IMR-90 (cell line): Measurements from ENCODE around the gene CEP57L1. TPM values are rescaled to one million over a fixed set of nuclear protein-coding genes. Genes with fewer than 3 reads are reported as not detected.

Experiments used
- ATAC-seq: fragments of 200-7000 bp; cut with Tn5 transposase; 2 replicates; pipeline ENCODE4 v1.9.1; 2020; ENCODE audit warnings: low read depth, mild to moderate bottlenecking, moderate library complexity
- BruUV-seq: library from RNA; stranded (reverse); fragments of 400-500 nt; replicated peaks from 2 replicates; lab custom pipeline; 2021; lab: Mats Ljungman, UMichigan
- CTCF ChIA-PET: fragments of 300-600 bp; formaldehyde crosslinking; extraction: SDS; loops from one replicate; lab custom pipeline; 2021; ENCODE audit warnings: antibody characterized with exemption; lab: Yijun Ruan, JAX
- POLR2A ChIA-PET: fragments of 300-600 bp; sonication (Branson Sonifier 250); formaldehyde crosslinking; loops from one replicate; lab custom pipeline; 2022; ENCODE audit warnings: antibody characterized with exemption; ENCODE audit not compliant: unreplicated experiment; lab: Charles Lee
- DNase-seq: peaks from one replicate; pipeline ENCODE4 v3.0.0; 2013
- H2AFZ ChIP-seq: replicated peaks from 2 replicates; pipeline ENCODE3; 2013; ENCODE audit warnings: low read length, mild to moderate bottlenecking; ENCODE audit not compliant: poor library complexity
- H2AK5ac ChIP-seq: 2 replicates; pipeline ENCODE4 v1.6.1; 2013; ENCODE audit warnings: low read depth, low read length, inconsistent platforms
- H2AK9ac ChIP-seq: replicated peaks from 2 replicates; pipeline ENCODE3; 2013; ENCODE audit warnings: mild to moderate bottlenecking, low read depth, low read length, moderate library complexity; ENCODE audit not compliant: poor library complexity
- H2BK120ac ChIP-seq: 2 replicates; pipeline ENCODE4 v1.6.1; 2013; ENCODE audit warnings: low read depth, low read length, inconsistent platforms
- H2BK15ac ChIP-seq: 3 replicates; pipeline ENCODE4 v1.6.1; 2013; ENCODE audit warnings: low read depth, low read length, inconsistent platforms
- H2BK20ac ChIP-seq: 2 replicates; pipeline ENCODE4 v1.6.1; 2013; ENCODE audit warnings: low read depth, mild to moderate bottlenecking, inconsistent platforms, low read length, moderate library complexity
- H2BK5ac ChIP-seq: 2 replicates; pipeline ENCODE4 v1.6.1; 2013; ENCODE audit warnings: mild to moderate bottlenecking, low read depth, low read length, inconsistent platforms; ENCODE audit not compliant: poor library complexity, severe bottlenecking
- H3K14ac ChIP-seq: replicated peaks from 2 replicates; pipeline ENCODE4 v1.6.1; 2013; ENCODE audit warnings: low read depth, low read length, inconsistent platforms
- H3K18ac ChIP-seq: 2 replicates; pipeline ENCODE4 v1.6.1; 2013; ENCODE audit warnings: low read depth, low read length, control low read depth
- H3K23ac ChIP-seq: 2 replicates; pipeline ENCODE4 v1.6.1; 2013; ENCODE audit warnings: low read depth, low read length, inconsistent platforms
- H3K27ac ChIP-seq: 2 replicates; pipeline ENCODE4 v1.5.1; 2013; ENCODE audit warnings: mild to moderate bottlenecking, control low read depth, low read length; ENCODE audit not compliant: insufficient read depth
- H3K27me3 ChIP-seq: 2 replicates; pipeline ENCODE4 v1.6.1; 2013; ENCODE audit warnings: low read length; ENCODE audit not compliant: control insufficient read depth, insufficient read depth
- H3K36me3 ChIP-seq: 2 replicates; pipeline ENCODE4 v1.6.1; 2013; ENCODE audit warnings: low read length, mixed read lengths; ENCODE audit not compliant: control insufficient read depth, insufficient read depth
- H3K4ac ChIP-seq: 2 replicates; pipeline ENCODE4 v1.6.1; 2013; ENCODE audit warnings: low read depth, low read length, inconsistent platforms
- H3K4me1 ChIP-seq: 2 replicates; pipeline ENCODE4 v1.6.1; 2013; ENCODE audit warnings: low read length, mixed read lengths; ENCODE audit not compliant: control insufficient read depth, insufficient read depth
- H3K4me2 ChIP-seq: 2 replicates; pipeline ENCODE4 v1.6.1; 2013; ENCODE audit warnings: low read depth, mild to moderate bottlenecking, control low read depth, low read length, moderate library complexity
- H3K4me3 ChIP-seq: 2 replicates; pipeline ENCODE4 v1.5.1; 2013; ENCODE audit warnings: low read depth, mild to moderate bottlenecking, control low read depth, low read length, moderate library complexity; ENCODE audit not compliant: insufficient read depth
- H3K56ac ChIP-seq: 2 replicates; pipeline ENCODE4 v1.6.1; 2013; ENCODE audit warnings: low read length, inconsistent platforms; ENCODE audit not compliant: insufficient read depth; ENCODE audit errors: extremely low read depth
- H3K79me1 ChIP-seq, 2 experiments: 2 replicates each; pipeline ENCODE4 v1.6.1; 2013; ENCODE audit warnings: low read length in 2 of 2, inconsistent platforms in 1 of 2, low read depth in 1 of 2
- H3K9ac ChIP-seq: 2 replicates; pipeline ENCODE4 v1.6.1; 2013; ENCODE audit warnings: low read depth, low read length, control low read depth
- H3K9me1 ChIP-seq: 2 replicates; pipeline ENCODE4 v1.6.1; 2013; ENCODE audit warnings: low read length, inconsistent platforms; ENCODE audit not compliant: insufficient read depth
- H3K9me3 ChIP-seq: 2 replicates; pipeline ENCODE4 v1.6.1; 2013; ENCODE audit warnings: low read length; ENCODE audit not compliant: control insufficient read depth, insufficient read depth
- H4K20me1 ChIP-seq: 2 replicates; pipeline ENCODE4 v1.6.1; 2013; ENCODE audit warnings: low read length, inconsistent platforms; ENCODE audit not compliant: insufficient read depth
- H4K5ac ChIP-seq: 2 replicates; pipeline ENCODE4 v1.6.1; 2013; ENCODE audit warnings: mild to moderate bottlenecking, low read depth, low read length, control low read depth
- H4K8ac ChIP-seq, 2 experiments: 2 replicates each; pipeline ENCODE4 v1.6.1; 2013; ENCODE audit warnings: low read depth in 2 of 2, low read length in 2 of 2, control low read depth in 1 of 2, inconsistent platforms in 1 of 2
- H4K91ac ChIP-seq: 2 replicates; pipeline ENCODE4 v1.6.1; 2013; ENCODE audit warnings: low read depth, low read length, inconsistent platforms; ENCODE audit not compliant: insufficient read depth
- MAZ ChIP-seq: IDR thresholded peaks from 2 replicates; pipeline ENCODE4 v1.6.1; 2012; ENCODE audit warnings: low read depth, mild to moderate bottlenecking, low read length, improper control_type of control experiment, moderate library complexity, borderline replicate concordance
- WGBS, 2 experiments: methylation state at CpG; one replicate each; pipeline versions ENCODE4 v1.1.5 to v1.1.7; 2013; ENCODE audit warnings: missing lambda C conversion rate in 2 of 2; ENCODE audit not compliant: insufficient read length in 1 of 2; ENCODE audit errors: extremely low coverage in 2 of 2; 5-methylcytosine and 5-hydroxymethylcytosine counted together
- dilution Hi-C: fragments of 300-500 bp; cut with HindIII; formaldehyde crosslinking; loops from one replicate; pipeline ENCODE4 v1.14.3; 2018; ENCODE audit warnings: low sequenced_read_pairs; ENCODE audit not compliant: unreplicated experiment
- in situ Hi-C: fragments of 300-500 bp; cut with MboI; formaldehyde crosslinking; loops from 3 replicates; pipeline ENCODE4 v1.14.3; 2019; ENCODE audit warnings: low sequenced_read_pairs, inconsistent platforms, mixed read lengths
- intact Hi-C: fragments of 100-400 bp; cut with micrococcal nuclease; formaldehyde crosslinking; loops from 2 replicates; pipeline ENCODE4 v1.10.0; 2022
- polyA plus RNA-seq, 3 experiments: library from polyadenylated mRNA; depleted of rRNA; stranded (reverse); fragments of >200 nt; gene quantifications; 2 replicates each; pipeline ENCODE4 v1.2.3, GENCODE V29; 2012; ENCODE audit warnings: low replicate concordance in 1 of 3
- total RNA-seq: library from RNA; depleted of rRNA; stranded (reverse); fragments of >200 nt; gene quantifications from 2 replicates; pipeline ENCODE4 v1.2.3, GENCODE V29; 2012

Gene CEP57L1
- total and polyA plus RNA-seq, 2 of the 4 experiments (the other 2 are of a cell fraction), result 10.3 to 21.9 TPM

DNA sequence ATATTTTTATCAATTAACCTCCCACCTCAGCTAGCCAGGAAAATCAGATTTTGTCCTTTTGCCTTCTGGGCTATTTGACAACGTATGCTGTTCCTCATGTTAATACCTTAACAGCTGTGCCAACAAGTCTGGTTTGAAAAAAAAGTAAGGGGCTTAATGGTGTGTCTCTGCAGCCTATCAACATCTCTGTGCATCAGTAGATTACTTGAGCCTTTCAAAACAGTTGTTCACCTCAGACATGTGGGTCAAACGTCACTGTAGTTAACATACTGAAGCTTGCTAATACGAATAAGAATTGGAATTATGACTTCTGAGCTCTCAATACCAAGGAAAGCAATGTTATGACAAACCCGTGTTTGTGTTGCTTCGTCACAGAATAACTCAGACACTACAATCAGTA is 23.0 kb downstream of the CEP57L1 start:
- Histone ChIP-seq H2AFZ (no peak overlapping the region), H3K27me3 (no peaks in the 10 kb centered on the region), H2AK5ac (no peak overlapping the region), H3K4ac (no peak overlapping the region), H3K23ac (no peak overlapping the region), H3K27ac (no peak overlapping the region), H3K79me1 (peaks cover 17 to 28% of the 10 kb centered on the region in 2 experiments), H3K9me3 (no peaks in the 10 kb centered on the region), H3K14ac (no peak overlapping the region), H3K56ac (no peak overlapping the region), H2BK5ac (no peak overlapping the region), H2BK20ac (no peak overlapping the region), H2BK120ac (no peak overlapping the region), H3K9me1 (no peaks in the 10 kb centered on the region), H3K36me3 (no peaks in the 10 kb centered on the region), H2AK9ac (no peak overlapping the region), H3K18ac (no peak overlapping the region), H3K4me2 (no peak overlapping the region), H4K91ac (no peak overlapping the region), H4K8ac (no peak overlapping the region), H4K20me1 (no peaks in the 10 kb centered on the region), H3K4me1 (0 out of 2 replicates have a peak, but pooled peaks cover 2% of the 10 kb centered on the region), H3K9ac (no peak overlapping the region), H2BK15ac (no peak overlapping the region), H4K5ac (no peak overlapping the region), H3K4me3 (no peak overlapping the region)
- in situ Hi-C loops, result no loop called here
- CTCF ChIA-PET, result no interaction called here
- BruUV-seq, result no TSS peak
- ATAC-seq, result no peak
- no CpG with 5 or more reads among the region's 5 CpGs for WGBS, 2 experiments
- dilution Hi-C loops, result no loop called here
- DNase-seq, result no peak
- intact Hi-C loops, result no loop called here
- no peak for TF ChIP-seq MAZ
- POLR2A ChIA-PET, result no interaction called here
